ENCODE data around the gene GUCY2F. TPM values are rescaled to one million over a fixed set of nuclear protein-coding genes. Genes with fewer than 3 reads are reported as not detected.

Gene GUCY2F
- total RNA-seq, 1 experiment from 2014 or later: not detected

- ChIA-PET POLR2A (no interaction called here), CTCF (no interaction called here)
- Mint-ChIP-seq H3K4me1 (ENCODE audit: low read depth, unreplicated experiment) (no peaks in the 10 kb centered on the region), H3K4me3 (ENCODE audit: unreplicated experiment) (no peak overlapping the region), H3K27me3 (ENCODE audit: insufficient read depth, unreplicated experiment) (peaks cover 2% of the 10 kb centered on the region), H3K9me3 (ENCODE audit: unreplicated experiment) (no peaks in the 10 kb centered on the region), H3K36me3 (ENCODE audit: insufficient read depth, unreplicated experiment) (no peaks in the 10 kb centered on the region), H3K27ac (ENCODE audit: unreplicated experiment) (no peak overlapping the region)
- H3K4me3 ChIP-seq (ENCODE audit: low read depth, low read length): no peak overlapping the region
- no peaks in the 10 kb centered on the region for H3K4me1 ChIP-seq
- no peaks in the 10 kb centered on the region for H3K36me3 ChIP-seq (ENCODE audit: control insufficient read depth, insufficient read depth, low read length)
- no peaks in the 10 kb centered on the region for H3K27me3 ChIP-seq (replicated peaks; ENCODE audit: control insufficient read depth, insufficient read depth, low read length)
- no peak for TF ChIP-seq CTCF (IDR thresholded peaks at IDR 0.05; ENCODE audit: insufficient read depth in 1 of 2, low read depth in 1 of 2, low read length in 1 of 2, severe bottlenecking in 1 of 2, unreplicated experiment in 1 of 2)
- DNase-seq: no peak
- intact Hi-C loops (cut with micrococcal nuclease; ENCODE audit: unreplicated experiment): no loop called here
- no peaks in the 10 kb centered on the region for H3K9me3 ChIP-seq
- no TSS peak for BruUV-seq (replicated peaks)
Measured at GRCh38 chrX:109373468-109373867, 108.4 kb downstream of the GUCY2F start.

GRCh38 chrX:109372716-109373115 is 109.2 kb downstream of the GUCY2F start:
- POLR2A ChIA-PET: no interaction called here
- H3K27me3 ChIP-seq (replicated peaks; ENCODE audit: control insufficient read depth, insufficient read depth, low read length): no peaks in the 10 kb centered on the region
- no peaks in the 10 kb centered on the region for H3K36me3 ChIP-seq (ENCODE audit: control insufficient read depth, insufficient read depth, low read length)
- TF ChIP-seq CTCF (IDR thresholded peaks at IDR 0.05; ENCODE audit: insufficient read depth in 1 of 2, low read depth in 1 of 2, low read length in 1 of 2, severe bottlenecking in 1 of 2, unreplicated experiment in 1 of 2): no peak
- H3K9me3 ChIP-seq: no peaks in the 10 kb centered on the region
- no peaks in the 10 kb centered on the region for H3K9me3 Mint-ChIP-seq (ENCODE audit: unreplicated experiment)
- CTCF ChIA-PET: no interaction called here
- no TSS peak for BruUV-seq (replicated peaks)
- H3K4me3 ChIP-seq (ENCODE audit: low read depth, low read length): no peak overlapping the region
- H3K4me1 Mint-ChIP-seq (ENCODE audit: low read depth, unreplicated experiment): no peaks in the 10 kb centered on the region
- H3K36me3 Mint-ChIP-seq (ENCODE audit: insufficient read depth, unreplicated experiment): no peaks in the 10 kb centered on the region
- no peak overlapping the region for H3K4me3 Mint-ChIP-seq (ENCODE audit: unreplicated experiment)
- peaks cover 2% of the 10 kb centered on the region for H3K27me3 Mint-ChIP-seq (ENCODE audit: insufficient read depth, unreplicated experiment)
- H3K4me1 ChIP-seq: no peaks in the 10 kb centered on the region
- H3K27ac Mint-ChIP-seq (ENCODE audit: unreplicated experiment): no peak overlapping the region
- intact Hi-C loops (cut with micrococcal nuclease; ENCODE audit: unreplicated experiment): no loop called here
- DNase-seq: no peak

- Histone ChIP-seq H3K27me3 (replicated peaks; ENCODE audit: control insufficient read depth, insufficient read depth, low read length) (no peaks in the 10 kb centered on the region), H3K9me3 (no peaks in the 10 kb centered on the region), H3K36me3 (ENCODE audit: control insufficient read depth, insufficient read depth, low read length) (no peaks in the 10 kb centered on the region), H3K4me1 (no peaks in the 10 kb centered on the region), H3K4me3 (ENCODE audit: low read depth, low read length) (no peak overlapping the region)
- no peaks in the 10 kb centered on the region for H3K4me1 Mint-ChIP-seq (ENCODE audit: low read depth, unreplicated experiment)
- BruUV-seq (replicated peaks): no TSS peak
- H3K4me3 Mint-ChIP-seq (ENCODE audit: unreplicated experiment): no peak overlapping the region
- no peaks in the 10 kb centered on the region for H3K9me3 Mint-ChIP-seq (ENCODE audit: unreplicated experiment)
- no peak for TF ChIP-seq CTCF (IDR thresholded peaks at IDR 0.05; ENCODE audit: insufficient read depth in 1 of 2, low read depth in 1 of 2, low read length in 1 of 2, severe bottlenecking in 1 of 2, unreplicated experiment in 1 of 2)
- peaks cover 2% of the 10 kb centered on the region for H3K27me3 Mint-ChIP-seq (ENCODE audit: insufficient read depth, unreplicated experiment)
- ChIA-PET POLR2A (no interaction called here), CTCF (no interaction called here)
- no peak overlapping the region for H3K27ac Mint-ChIP-seq (ENCODE audit: unreplicated experiment)
- intact Hi-C loops (cut with micrococcal nuclease; ENCODE audit: unreplicated experiment): no loop called here
- H3K36me3 Mint-ChIP-seq (ENCODE audit: insufficient read depth, unreplicated experiment): no peaks in the 10 kb centered on the region
- DNase-seq: no peak
Measured at GRCh38 chrX:109372291-109372690, 109.6 kb downstream of the GUCY2F start.
